RWPE1 (cell line): ENCODE measurements around the gene R3HDM1.
"Not testable (repeated sequence)": the region's sequence is repeated elsewhere in the genome, so short reads cannot be mapped to it uniquely, and the experiment has no call there.

Experiments used
- CTCF ChIA-PET: fragments of 350-600 bp; sonication (Branson Sonifier 250); formaldehyde crosslinking; extraction: SDS; loops from one replicate; lab custom pipeline; 2021; lab: Yijun Ruan, JAX
- POLR2A ChIA-PET: fragments of 400-600 bp; formaldehyde crosslinking; extraction: SDS; loops from one replicate; lab custom pipeline; 2020; ENCODE audit warnings: antibody characterized with exemption; ENCODE audit not compliant: low non-redundant PET; lab: Yijun Ruan, JAX
- DNase-seq: peaks from one replicate; pipeline ENCODE4 v3.0.0; 2012; ENCODE audit warnings: low spot score
- H3K27ac ChIP-seq: fragments of 450-650 bp; 2 replicates; pipeline ENCODE4 v1.5.1; 2017
- TF ChIP-seq, protein P1 (sequence below): fragments of 450-650 bp; conservative IDR thresholded peaks from 2 replicates; pipeline ENCODE4 v1.5.1; 2017; ENCODE audit warnings: low read depth, mild to moderate bottlenecking

Gene R3HDM1

DNA sequence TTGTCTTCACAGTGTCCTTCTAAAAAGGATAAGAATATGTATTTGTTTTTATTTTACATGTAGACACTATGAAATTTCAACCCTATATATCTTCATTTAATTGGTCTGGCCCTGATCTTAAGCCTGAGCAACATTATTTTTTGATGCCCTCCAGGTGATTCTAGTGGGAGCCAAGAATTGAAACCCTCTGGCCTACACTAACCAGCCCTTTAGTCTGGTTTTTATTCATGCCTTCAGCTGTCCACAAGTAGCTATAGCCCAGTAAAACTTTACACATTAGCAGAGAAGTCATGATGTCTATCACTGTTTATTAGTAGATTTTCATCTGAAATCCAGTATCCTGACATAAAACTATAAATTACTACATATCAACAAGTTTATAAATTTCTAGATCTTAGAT is 157.7 kb downstream of the R3HDM1 start:
- H3K27ac ChIP-seq: no peak overlapping the region
- CTCF ChIA-PET: no interaction called here
- DNase-seq: no peak
- TF ChIP-seq, protein P1, sequence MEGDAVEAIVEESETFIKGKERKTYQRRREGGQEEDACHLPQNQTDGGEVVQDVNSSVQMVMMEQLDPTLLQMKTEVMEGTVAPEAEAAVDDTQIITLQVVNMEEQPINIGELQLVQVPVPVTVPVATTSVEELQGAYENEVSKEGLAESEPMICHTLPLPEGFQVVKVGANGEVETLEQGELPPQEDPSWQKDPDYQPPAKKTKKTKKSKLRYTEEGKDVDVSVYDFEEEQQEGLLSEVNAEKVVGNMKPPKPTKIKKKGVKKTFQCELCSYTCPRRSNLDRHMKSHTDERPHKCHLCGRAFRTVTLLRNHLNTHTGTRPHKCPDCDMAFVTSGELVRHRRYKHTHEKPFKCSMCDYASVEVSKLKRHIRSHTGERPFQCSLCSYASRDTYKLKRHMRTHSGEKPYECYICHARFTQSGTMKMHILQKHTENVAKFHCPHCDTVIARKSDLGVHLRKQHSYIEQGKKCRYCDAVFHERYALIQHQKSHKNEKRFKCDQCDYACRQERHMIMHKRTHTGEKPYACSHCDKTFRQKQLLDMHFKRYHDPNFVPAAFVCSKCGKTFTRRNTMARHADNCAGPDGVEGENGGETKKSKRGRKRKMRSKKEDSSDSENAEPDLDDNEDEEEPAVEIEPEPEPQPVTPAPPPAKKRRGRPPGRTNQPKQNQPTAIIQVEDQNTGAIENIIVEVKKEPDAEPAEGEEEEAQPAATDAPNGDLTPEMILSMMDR: no peak
- POLR2A ChIA-PET: no interaction called here

DNA sequence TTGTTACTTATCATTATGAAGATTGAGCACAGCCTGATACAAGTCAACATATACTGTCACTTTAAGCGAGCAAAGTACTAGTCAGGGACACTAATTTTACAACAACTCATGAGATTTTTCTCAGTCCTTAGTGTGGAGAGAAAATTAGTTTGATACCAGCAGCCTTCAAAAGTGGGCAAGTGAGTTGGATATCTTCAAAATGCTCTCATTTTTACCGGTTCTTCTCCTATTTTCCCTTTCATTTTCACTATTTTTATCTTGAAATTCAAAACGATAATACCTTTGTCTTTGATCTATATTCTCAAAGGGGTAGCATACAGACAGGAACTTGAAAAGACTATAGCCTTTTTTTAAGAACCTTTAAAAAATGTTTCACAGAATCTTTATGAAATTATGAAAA is 158.4 kb downstream of the R3HDM1 start:
- DNase-seq: no peak
- ChIA-PET POLR2A (no interaction called here), CTCF (no interaction called here)
- H3K27ac ChIP-seq: no peak overlapping the region
- TF ChIP-seq, protein P1: no peak

DNA sequence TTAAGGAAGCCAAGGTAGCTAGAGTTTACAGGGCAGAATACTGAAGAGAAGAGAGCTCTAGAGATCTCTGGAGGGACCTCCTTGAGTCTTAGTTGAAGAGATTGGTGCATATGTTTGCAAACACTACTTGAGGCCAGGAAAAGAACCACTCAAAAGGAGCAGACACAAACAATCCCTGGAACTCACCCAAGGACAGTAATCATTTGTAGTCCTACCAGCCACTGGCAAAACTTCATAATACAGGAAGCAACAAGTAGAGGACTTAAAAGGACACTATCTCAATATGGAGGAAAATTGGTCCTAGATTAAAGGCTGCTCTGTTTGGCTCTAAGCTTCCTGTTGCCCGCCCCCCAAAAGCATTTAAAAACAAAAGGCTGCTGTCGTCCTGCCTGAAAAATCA is 163.4 kb downstream of the R3HDM1 start:
- TF ChIP-seq, protein P1: no peak
- no peak overlapping the region for H3K27ac ChIP-seq
- DNase-seq: no peak
- CTCF ChIA-PET: interaction anchor here (1.3 kb wide), 1 partner anchor 15 kb away, joined by 8 read pairs; no protein-coding TSS in a partner anchor
- POLR2A ChIA-PET: no interaction called here

DNA sequence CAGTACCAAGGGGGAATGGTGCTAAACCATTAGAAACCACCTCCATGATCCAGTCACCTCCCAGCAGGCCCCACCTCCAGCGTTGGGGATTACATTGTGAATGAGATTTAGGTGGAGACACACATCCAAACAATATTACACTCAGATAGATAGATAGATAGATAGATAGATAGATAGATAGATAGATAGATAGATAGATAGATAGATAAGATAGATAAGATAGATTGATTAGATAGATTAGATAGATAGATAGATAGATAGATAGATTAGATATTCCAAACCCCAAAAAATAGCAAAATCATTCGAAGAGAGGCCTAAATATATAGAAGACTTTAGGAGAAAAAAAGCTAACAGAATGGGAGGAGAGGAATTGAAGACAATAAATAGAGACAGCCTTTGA is 167.6 kb downstream of the R3HDM1 start:
- TF ChIP-seq, protein P1: no peak
- ChIA-PET POLR2A (no interaction called here), CTCF (no interaction called here)
- no peak overlapping the region for H3K27ac ChIP-seq
- no peak for DNase-seq

DNA sequence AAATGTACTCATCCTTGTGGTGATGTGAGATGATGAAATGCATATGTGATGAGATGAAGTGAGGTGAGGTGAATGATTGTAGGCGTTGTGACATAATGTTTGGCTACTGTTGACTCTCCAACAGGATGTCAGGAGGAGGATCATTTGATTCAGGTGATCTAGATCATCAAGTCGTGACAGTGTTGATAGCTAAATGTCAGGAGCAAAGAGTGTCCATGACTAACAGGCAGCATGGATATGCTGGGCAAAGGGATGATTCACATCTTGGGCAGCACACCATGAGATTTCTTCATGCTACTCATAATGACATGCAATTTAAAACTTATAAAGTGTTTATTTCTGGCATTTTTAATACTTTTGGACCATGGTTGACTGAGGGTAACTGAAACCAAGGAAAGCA is 170.2 kb downstream of the R3HDM1 start:
- TF ChIP-seq, protein P1: no peak
- DNase-seq: peak; percentile 6
- ChIA-PET CTCF (no interaction called here), POLR2A (no interaction called here)
- H3K27ac ChIP-seq: no peak overlapping the region

DNA sequence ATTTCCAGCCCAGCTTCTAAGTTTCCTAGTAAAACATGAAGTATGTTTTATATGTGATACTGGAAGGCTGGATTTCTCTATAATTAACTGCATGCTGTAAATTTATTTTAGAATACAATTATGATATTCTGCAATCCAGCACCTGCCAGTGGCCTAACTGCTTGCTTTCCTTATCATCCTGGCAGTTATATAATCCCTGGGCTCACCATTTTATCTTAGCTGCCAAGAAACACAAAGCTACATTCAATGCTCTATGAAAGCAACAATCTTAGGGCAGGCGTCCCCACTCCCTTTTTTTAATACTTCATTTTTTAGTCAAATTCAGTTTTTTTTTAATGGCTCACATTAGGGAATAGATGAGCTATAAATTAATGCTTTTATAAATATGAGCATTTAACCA is 172.0 kb downstream of the R3HDM1 start:
- ChIA-PET CTCF (interaction anchor here (0.5 to 1.5 kb wide), 3 partner anchors 198 to 699 kb away, joined by 3 to 8 read pairs (median 4); no protein-coding TSS in a partner anchor), POLR2A (no interaction called here)
- H3K27ac ChIP-seq: no peak overlapping the region
- TF ChIP-seq, protein P1: no peak
- no peak for DNase-seq

DNA sequence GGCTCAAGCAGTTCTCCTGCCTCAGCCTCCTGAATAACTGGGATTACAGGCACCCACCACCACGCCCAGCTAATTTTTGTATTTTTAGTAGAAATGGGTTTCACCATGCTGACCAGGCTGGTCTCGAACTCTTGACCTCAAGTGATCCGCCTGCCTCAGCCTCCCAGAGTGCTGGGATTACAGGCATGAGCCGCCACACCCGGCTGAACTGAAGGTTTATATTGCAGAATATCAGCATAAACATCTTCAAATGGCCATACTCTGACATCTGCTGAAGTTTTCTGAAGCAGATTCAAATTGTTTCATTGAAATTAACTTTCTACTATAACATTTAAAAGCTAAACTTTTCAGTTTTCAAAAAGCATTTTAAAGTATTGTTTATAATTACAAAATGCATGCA is 172.8 kb downstream of the R3HDM1 start:
- CTCF ChIA-PET: interaction anchor here (0.6 to 1.5 kb wide), 4 partner anchors 121 to 700 kb away, joined by 3 to 8 read pairs (median 6); no protein-coding TSS in a partner anchor
- DNase-seq, POLR2A ChIA-PET, H3K27ac ChIP-seq: not testable (repeated sequence)
